ENCODE measurements around the gene ULK3.
A peak's percentile ranks its signal among the peaks of the same experiment; 100 is the strongest.

The ULK3 gene

GRCh38 chr15:74798388-74799254 is 44.3 kb downstream of the ULK3 start:
- DNase-seq, result no peak

GRCh38 chr15:74795966-74796625 is 46.9 kb downstream of the ULK3 start:
- DNase-seq, result no peak

DNA sequence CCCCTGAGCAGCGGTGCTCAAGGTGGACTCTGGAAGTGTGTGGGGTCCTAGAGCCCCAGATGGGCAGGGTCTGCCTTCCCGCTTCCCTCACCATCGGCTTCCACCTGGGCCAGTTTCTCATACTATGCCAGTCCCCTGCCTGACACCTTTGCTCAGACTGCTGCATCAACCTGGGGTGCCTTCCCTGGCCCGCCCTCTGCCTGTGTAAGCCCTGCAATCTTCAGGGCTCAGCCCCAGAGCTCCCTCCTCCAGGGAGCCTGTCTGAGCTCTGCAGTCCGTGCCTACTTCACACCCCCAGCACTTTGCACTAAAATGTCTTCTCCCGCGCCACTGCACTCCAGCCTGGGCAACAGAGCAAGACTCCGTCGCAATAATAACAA is 48.0 kb downstream of the ULK3 start:
- DNase-seq, result no peak

DNA sequence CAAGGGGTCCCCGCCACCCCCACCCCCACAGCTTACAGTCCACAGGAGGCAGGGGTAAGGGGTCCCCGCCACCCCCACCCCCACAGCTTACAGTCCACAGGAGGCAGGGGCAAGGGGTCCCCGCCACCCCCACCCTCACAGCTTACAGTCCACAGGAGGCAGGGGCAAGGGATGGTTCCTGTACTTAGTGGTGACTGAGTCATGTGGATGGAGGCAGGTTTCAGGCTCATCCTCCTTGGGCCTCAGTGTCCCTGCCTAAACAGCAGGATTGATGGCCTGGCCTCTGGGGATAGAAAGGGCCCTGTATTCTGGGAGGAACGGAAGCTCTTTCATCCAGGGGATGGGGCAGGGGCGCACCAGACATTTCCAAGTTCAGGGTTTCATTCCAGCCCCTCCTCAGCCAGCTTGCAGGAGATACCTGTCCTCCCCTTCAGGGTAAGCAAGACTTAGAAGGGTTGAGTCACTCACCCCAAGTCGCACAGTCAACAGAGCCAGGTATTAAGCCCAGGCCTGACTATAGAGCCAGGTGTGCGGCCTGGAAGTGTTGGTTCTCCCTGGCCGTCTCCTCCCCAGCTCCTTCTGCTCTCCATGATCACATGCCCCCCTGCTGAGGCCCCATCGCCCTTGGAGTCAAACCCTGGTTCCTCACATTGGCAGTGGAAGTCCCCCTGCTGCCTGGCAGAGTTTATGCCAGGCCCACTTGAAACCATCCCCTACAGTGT is 48.5 kb downstream of the ULK3 start:
- DNase-seq, result no peak

DNA sequence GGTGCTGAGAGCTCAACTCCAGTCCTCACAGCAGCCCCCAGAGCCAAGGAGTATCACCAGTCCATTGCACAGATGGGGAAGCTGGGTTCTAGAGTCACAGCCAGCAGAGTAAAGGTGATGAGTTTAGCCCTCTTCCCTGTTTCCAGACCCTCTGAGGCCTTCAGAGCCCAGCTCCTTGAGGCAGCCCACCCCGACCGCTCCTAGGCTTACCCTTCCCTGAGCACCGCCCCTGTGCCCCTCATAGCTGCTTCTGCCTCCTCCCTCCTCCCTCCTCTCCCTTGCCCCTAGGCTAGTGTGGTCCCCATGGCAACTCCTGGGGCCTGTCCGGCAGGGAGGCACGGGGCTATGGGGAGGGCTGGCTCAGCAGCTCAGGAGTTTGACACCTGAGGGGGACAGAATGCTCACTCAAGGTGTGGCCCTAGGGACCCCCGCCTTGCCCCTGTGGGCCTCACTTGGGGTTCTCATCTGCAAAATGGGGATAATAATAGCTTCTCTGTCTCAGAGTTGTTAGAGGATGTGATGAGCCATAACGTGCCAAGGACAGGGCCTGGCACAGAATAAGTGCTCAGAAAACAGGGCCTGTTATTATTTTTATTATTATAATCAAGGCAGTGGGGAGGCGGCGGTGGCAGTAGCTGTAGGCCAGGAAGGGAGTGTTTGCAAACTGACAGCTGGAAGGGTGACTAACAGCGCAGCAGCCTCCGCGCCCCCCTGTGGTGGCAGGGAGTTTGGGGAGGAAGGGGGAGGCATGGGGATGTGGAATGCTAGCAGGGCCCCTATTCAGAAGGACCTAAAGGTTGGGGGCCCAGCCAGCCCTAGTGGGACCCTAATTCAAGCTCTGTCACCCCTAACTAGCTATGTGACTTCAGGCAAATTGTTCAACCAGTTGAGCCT is 49.6 kb downstream of the ULK3 start:
- no peak for DNase-seq

- no peak for DNase-seq
Measured at GRCh38 chr15:74792227-74793016, 50.5 kb downstream of the ULK3 start.

DNA sequence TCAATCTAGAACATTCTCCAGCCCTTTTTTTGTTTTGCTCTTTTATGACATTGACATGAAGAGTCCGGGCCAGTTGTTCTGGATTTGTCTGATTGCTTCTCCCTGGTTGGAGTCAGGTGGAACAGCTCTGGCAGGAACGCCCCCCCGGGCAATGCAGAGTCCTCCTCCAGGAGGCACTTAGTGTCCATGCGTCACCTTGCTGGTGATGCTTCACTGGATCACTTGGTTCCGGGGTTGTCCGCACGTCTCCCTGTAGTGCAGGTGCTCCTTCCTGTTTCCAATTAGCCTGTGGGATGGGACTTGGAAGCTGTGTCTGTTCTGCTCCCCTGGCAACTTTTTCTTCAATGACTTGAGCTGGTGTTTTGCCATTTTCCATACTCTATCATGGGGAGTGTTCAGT is 51.3 kb downstream of the ULK3 start:
- no peak for DNase-seq

DNA sequence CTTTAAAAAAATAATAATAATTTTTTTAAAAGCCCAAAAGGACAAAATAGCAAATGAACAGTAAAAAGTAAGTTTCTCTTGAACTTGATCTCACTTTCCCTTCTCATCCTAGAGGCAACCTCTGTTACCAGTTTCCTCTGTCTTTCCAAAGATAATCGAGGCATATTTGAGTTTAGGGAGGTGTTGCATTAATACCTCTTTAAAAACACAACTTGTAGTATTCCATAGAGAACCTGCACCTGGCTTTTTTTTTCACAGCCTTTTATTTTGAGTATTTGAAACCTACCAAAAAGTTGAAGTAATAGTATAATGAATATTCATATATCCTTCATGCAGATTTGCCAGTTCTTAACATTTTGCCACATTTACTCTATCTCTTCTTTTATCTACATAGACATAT is 51.9 kb downstream of the ULK3 start:
- DNase-seq, result no peak

GRCh38 chr15:74790080-74790916 is 52.7 kb downstream of the ULK3 start:
- peak; percentile 79 for DNase-seq

GRCh38 chr15:74789741-74790079 is 53.2 kb downstream of the ULK3 start:
- no peak for DNase-seq

GRCh38 chr15:74789171-74789631 is 53.8 kb downstream of the ULK3 start:
- DNase-seq, result no peak

DNA sequence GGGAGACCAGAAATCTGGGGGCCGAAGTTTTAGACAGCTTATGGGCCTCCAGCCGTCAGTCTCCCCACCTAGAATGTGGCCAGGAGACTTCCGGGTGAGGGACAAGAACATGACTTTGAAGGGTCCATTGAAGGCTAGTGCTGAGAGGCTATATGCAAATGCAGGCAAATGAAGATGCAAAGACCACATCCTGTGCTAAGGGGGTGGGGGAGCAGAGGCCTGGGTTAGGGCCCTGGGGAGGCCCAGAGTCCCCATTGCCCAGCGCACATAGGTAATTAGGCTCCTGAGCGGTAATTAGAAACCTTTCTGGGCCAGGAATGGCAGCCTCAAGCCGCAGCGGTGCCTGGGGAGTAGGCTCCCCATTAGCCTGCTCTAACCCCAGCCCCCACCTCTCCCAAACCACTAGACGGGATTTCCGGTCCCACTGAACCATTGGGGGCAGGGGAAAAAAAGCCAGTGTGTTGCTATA is 54.2 kb downstream of the ULK3 start:
- no peak for DNase-seq

DNA sequence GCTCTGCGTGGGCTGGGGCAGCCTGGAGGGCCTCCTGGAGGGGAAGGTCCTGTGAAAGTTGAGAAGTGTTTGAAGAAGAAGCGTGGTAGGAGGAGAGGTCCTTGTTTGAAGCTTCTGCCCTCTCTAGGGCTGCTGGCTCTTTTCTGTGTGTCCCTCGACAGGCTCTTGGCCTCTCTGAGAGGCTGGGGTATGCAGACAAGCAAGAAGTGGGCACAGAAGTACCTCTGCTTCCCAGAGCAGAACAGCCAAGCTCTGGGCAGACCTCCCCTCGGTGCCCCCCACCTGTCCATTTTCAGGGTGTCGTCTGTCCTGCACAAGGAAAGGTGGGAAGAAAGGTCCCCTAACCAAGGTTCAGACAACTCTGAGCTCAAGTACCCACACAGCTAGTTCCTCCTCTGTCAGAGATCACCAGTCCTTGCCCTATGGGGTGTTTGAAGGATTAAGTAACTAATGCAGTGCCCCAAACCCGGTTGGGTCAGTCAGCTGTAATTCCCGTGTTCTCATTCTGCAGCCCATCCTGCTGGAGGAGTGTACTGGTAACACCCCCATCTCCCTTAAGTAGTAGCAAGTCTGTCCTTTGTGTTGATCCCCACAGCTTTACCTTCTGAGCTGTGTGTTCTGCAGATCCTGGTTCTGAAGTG is 54.8 kb downstream of the ULK3 start:
- no peak for DNase-seq

- no peak for DNase-seq
Measured at GRCh38 chr15:74787251-74788041, 55.5 kb downstream of the ULK3 start.

- DNase-seq, result no peak
Measured at GRCh38 chr15:74786551-74787165, 56.3 kb downstream of the ULK3 start.
